ENCODE data around the gene TRPC5OS. TPM values are rescaled to one million over a fixed set of nuclear protein-coding genes. Genes with fewer than 3 reads are reported as not detected.

Gene TRPC5OS
- not detected in 2 replicates for total RNA-seq
- not detected for total RNA-seq (2013)
- 0.13 TPM in 1 of 2 replicates, not detected in the other for polyA plus RNA-seq
- not detected in 2 replicates for polyA minus RNA-seq

- DNase-seq: no peak
- ChIA-PET POLR2A (no interaction called here), CTCF (no interaction called here)
- no peaks in the 10 kb centered on the region for H3K27me3 ChIP-seq (replicated peaks in 1 of 4; ENCODE audit: control extremely low read depth in 1 of 4, control insufficient read depth in 3 of 4, insufficient read depth in 4 of 4, low read length in 3 of 4)
- H3K36me3 ChIP-seq (replicated peaks in 1 of 2; ENCODE audit: control extremely low read depth in 1 of 2, control insufficient read depth in 1 of 2, extremely low read depth in 1 of 2, insufficient read depth in 2 of 2, low read length in 1 of 2): no peaks in the 10 kb centered on the region
- H2AFZ ChIP-seq (ENCODE audit: insufficient read depth, low read depth, low read length, poor library complexity, severe bottlenecking): no peak within 1 kb of the TSS
- H3K4me1 Mint-ChIP-seq: no peaks in the 10 kb centered on the region
- no CpG with 5 or more reads among the region's 1 CpG for WGBS (ENCODE audit: insufficient coverage)
- TF ChIP-seq CTCF (IDR thresholded peaks at IDR 0.05): no peak
- TF ChIP-seq EZH2 (IDR thresholded peaks at IDR 0.05; ENCODE audit: borderline replicate concordance, insufficient read depth, low read depth, low read length, poor library complexity, severe bottlenecking): no peak
- ATAC-seq (ENCODE audit: low read depth): no peak
- H3K4me2 ChIP-seq (replicated peaks; ENCODE audit: low read depth, low read length, poor library complexity, severe bottlenecking): no peak within 1 kb of the TSS
- intact Hi-C loops (cut with micrococcal nuclease): loop anchor here (10.0 kb wide), 1 partner anchor 859 kb away; no protein-coding TSS in a partner anchor
- H3K27me3 Mint-ChIP-seq: no peaks in the 10 kb centered on the region
- no peaks in the 10 kb centered on the region for H3K9me3 ChIP-seq (ENCODE audit: control extremely low read depth in 1 of 3, control insufficient read depth in 2 of 3, insufficient read depth in 1 of 3, low read length in 2 of 3)
- H3K4me3 ChIP-seq (ENCODE audit: control extremely low read depth in 1 of 5, extremely low read depth in 1 of 5, insufficient read depth in 1 of 5, low read depth in 2 of 5, low read length in 4 of 5): no peak within 1 kb of the TSS
- H3K9ac ChIP-seq (ENCODE audit: low read length): no peak within 1 kb of the TSS
- no peaks in the 10 kb centered on the region for H3K79me2 ChIP-seq (ENCODE audit: control insufficient read depth, insufficient read depth, low read length)
- H3K9me3 Mint-ChIP-seq (ENCODE audit: insufficient read depth): no peaks in the 10 kb centered on the region
- H4K20me1 ChIP-seq (ENCODE audit: control insufficient read depth, insufficient read depth, low read length, poor library complexity, severe bottlenecking): no peaks in the 10 kb centered on the region
- no peak within 1 kb of the TSS for H3K4me3 Mint-ChIP-seq
- H3K27ac Mint-ChIP-seq: no peak within 1 kb of the TSS
- no peak within 1 kb of the TSS for H3K27ac ChIP-seq (ENCODE audit: low read length in 2 of 2)
- H3K4me1 ChIP-seq (ENCODE audit: control insufficient read depth in 2 of 2, insufficient read depth in 2 of 2, low read length in 2 of 2): no peaks in the 10 kb centered on the region
These were observed at the start of gene TRPC5OS for GRCh38 chrX:111875881-111876280. TSS of gene TRPC5OS (plus strand) at chrX:111876181. CDS start at chrX:111901850, 25,669 bp downstream.

DNA sequence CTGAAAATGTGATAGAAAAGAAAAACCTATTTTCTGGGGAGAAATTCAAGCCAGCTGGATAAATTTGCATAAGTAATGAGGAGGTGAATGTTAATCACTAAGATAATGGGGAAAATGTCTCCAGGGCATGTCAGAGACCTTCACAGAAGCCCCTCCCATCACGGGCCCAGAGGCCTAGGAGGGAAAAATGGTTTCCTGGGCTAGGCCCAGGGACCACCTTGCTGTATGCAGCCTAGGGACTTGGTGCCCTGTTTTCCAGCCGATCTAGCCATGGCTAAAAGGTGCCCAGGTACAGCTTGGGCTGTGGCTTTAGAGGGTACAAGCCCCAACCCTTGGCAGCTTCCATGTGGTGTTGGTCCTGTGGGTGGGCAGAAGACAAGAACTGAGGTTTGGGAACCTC is 46.6 kb upstream of the TRPC5OS start:
- no CpG with 5 or more reads among the region's 2 CpGs for WGBS (ENCODE audit: insufficient coverage)
- TF ChIP-seq CTCF (IDR thresholded peaks at IDR 0.05): no peak
- TF ChIP-seq EZH2 (IDR thresholded peaks at IDR 0.05; ENCODE audit: borderline replicate concordance, insufficient read depth, low read depth, low read length, poor library complexity, severe bottlenecking): no peak
- H4K20me1 ChIP-seq (ENCODE audit: control insufficient read depth, insufficient read depth, low read length, poor library complexity, severe bottlenecking): no peaks in the 10 kb centered on the region

More for the DNA sequence above, 46.6 kb upstream of the TRPC5OS start:
- no peak overlapping the region for H3K4me3 Mint-ChIP-seq
- Histone ChIP-seq H3K4me2 (replicated peaks; ENCODE audit: low read depth, low read length, poor library complexity, severe bottlenecking) (no peak overlapping the region), H3K79me2 (ENCODE audit: control insufficient read depth, insufficient read depth, low read length) (no peaks in the 10 kb centered on the region), H3K4me3 (ENCODE audit: control extremely low read depth in 1 of 5, extremely low read depth in 1 of 5, insufficient read depth in 1 of 5, low read depth in 2 of 5, low read length in 4 of 5) (no peak overlapping the region), H3K9ac (ENCODE audit: low read length) (no peak overlapping the region), H2AFZ (ENCODE audit: insufficient read depth, low read depth, low read length, poor library complexity, severe bottlenecking) (no peak overlapping the region), H3K27me3 (replicated peaks in 1 of 4; ENCODE audit: control extremely low read depth in 1 of 4, control insufficient read depth in 3 of 4, insufficient read depth in 4 of 4, low read length in 3 of 4) (no peaks in the 10 kb centered on the region), H3K27ac (ENCODE audit: low read length in 2 of 2) (no peak overlapping the region), H3K4me1 (ENCODE audit: control insufficient read depth in 2 of 2, insufficient read depth in 2 of 2, low read length in 2 of 2) (no peaks in the 10 kb centered on the region), H3K36me3 (replicated peaks in 1 of 2; ENCODE audit: control extremely low read depth in 1 of 2, control insufficient read depth in 1 of 2, extremely low read depth in 1 of 2, insufficient read depth in 2 of 2, low read length in 1 of 2) (no peaks in the 10 kb centered on the region), H3K9me3 (ENCODE audit: control extremely low read depth in 1 of 3, control insufficient read depth in 2 of 3, insufficient read depth in 1 of 3, low read length in 2 of 3) (no peaks in the 10 kb centered on the region)
- POLR2A ChIA-PET: no interaction called here
- intact Hi-C loops (cut with micrococcal nuclease): no loop called here
- no peaks in the 10 kb centered on the region for H3K9me3 Mint-ChIP-seq (ENCODE audit: insufficient read depth)
- CTCF ChIA-PET: no interaction called here
- H3K27me3 Mint-ChIP-seq: no peaks in the 10 kb centered on the region
- ATAC-seq (ENCODE audit: low read depth) (no peak), DNase-seq (no peak)
- no peak overlapping the region for H3K27ac Mint-ChIP-seq
- no peaks in the 10 kb centered on the region for H3K4me1 Mint-ChIP-seq

Data from B cell (primary cell).